Measurements from ENCODE around the gene CARD16. TPM values are rescaled to one million over a fixed set of nuclear protein-coding genes. Genes with fewer than 3 reads are reported as not detected.

Gene CARD16
- polyA plus RNA-seq, 4 donors: 1.7 to 2.6 (median 2.4) TPM

- DNase-seq (ENCODE audit: low read depth in 4 of 4, low spot score in 3 of 4): no peak
Measured at GRCh38 chr11:105000167-105000566, 45.0 kb downstream of the CARD16 start.

GRCh38 chr11:104999721-105000120, 45.4 kb downstream of the CARD16 start:
- no peak for DNase-seq (ENCODE audit: low read depth in 4 of 4, low spot score in 3 of 4)

GRCh38 chr11:104997288-104997687, 47.8 kb downstream of the CARD16 start:
- DNase-seq (ENCODE audit: low read depth in 4 of 4, low spot score in 3 of 4): no peak

GRCh38 chr11:104995001-104995408, 50.1 kb downstream of the CARD16 start:
- no peak for DNase-seq (ENCODE audit: low read depth in 4 of 4, low spot score in 3 of 4)

GRCh38 chr11:104992781-104993180, 52.4 kb downstream of the CARD16 start:
- no peak for DNase-seq (ENCODE audit: low read depth in 4 of 4, low spot score in 3 of 4)

DNA sequence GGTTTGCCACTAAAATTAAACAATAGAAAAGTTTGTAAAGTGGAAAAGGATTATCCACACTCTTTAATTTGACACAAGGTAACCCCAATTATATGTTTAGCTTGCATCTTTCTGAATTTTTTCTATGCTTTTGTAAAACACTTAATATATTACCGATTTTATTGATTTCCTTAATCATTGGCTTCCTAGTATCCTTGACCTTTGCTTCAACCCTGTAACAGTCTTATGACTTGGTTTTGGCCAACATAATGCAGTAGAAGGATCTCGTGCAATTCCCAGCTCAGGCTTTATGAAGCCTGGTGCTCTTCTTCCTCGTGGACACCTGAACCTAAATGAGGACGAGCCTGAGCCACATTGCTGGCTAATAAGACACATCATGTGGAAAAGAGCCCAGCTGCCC, 53.1 kb downstream of the CARD16 start:
- no peak for DNase-seq (ENCODE audit: low read depth in 4 of 4, low spot score in 3 of 4)

Other genes with a start within 250 kb of the CARD16 start
- gene CASP12, start 146.9 kb downstream of the CARD16 start, polyA plus RNA-seq (ENCODE audit: insufficient read length in 4 of 4): under 1 TPM; 0.73 to 0.80 (median 0.73) TPM
- gene CASP4, start 76.8 kb downstream of the CARD16 start, polyA plus RNA-seq (ENCODE audit: insufficient read length in 4 of 4): 10 to 100 TPM; 16.2 to 23.4 (median 19.4) TPM
- not detected for gene CASP5, start 22.2 kb downstream of the CARD16 start, polyA plus RNA-seq (ENCODE audit: insufficient read length in 4 of 4)
- 1 to 10 TPM; 3.4 to 6.4 (median 4.4) TPM for gene CASP1, start 10.2 kb downstream of the CARD16 start, polyA plus RNA-seq (ENCODE audit: insufficient read length in 4 of 4)
- gene CARD18, start 94.4 kb upstream of the CARD16 start, polyA plus RNA-seq (ENCODE audit: insufficient read length in 4 of 4): not detected